Measurements from ENCODE around the gene CAMTA1.

The CAMTA1 gene

DNA sequence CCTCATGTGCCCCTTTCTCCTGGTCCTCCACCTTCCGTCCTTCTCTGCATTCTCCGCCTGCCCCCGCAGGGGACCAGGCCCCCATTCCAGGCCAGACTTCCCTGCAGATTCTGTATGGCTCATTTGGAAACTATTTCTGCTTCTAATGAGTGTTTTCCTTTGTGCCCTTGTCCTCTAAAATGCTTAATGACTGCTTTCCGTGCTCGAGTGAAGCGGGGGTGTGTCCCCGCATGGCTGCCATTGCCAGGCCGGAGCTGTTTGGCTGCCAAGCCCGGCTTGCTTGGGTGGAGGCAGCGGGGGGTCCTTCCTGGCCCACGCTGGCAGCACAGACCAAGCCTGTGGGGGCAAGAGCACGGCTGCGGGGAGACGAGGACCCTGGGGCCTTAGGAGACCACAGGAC lies 686.6 kb downstream of the CAMTA1 start:
- no peak for DNase-seq

DNA sequence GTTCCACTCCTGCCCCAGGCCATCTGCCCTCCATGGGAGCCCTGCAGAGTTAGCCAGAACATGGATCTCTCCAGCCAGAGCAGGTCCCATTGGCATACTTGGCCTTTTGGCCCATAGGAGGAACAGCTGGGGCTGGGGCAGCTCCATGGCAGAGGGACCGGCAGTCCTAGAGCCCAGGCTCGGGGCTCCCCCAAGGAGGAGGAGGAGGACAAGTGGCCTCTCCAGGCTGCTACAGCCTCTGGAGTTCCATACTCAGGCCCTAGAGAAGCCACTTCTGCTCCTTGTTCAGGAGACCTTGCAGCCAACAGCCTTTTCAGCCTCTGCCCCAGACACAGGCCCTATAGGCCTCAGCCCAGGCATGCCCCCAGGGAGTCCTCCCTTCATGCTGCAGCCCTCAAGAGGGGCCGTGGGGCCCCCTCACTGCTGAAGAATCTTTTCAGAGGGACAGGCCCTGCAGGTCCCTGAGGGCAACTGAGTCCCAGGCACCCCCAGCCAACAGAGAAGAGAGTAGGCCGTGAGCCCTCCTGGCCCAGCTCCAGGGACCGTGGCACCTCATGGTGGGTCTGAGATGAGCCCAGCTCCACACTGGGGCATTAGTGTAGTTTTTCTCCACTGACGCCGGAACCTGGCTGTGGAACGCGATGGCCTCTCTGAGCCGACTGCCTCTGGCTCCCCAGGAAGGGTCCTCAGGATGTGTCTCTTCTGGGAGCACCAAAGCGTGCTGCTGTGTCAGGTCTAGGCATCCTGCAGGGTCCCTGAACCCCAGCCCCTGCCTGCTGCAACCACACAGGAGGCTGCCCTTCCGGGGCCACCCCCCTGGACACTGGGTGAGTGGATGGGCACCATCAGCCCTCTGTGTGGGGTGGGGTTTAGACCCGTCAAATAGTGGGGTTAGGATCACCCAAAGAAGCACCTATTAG lies 688.2 kb downstream of the CAMTA1 start:
- no peak for DNase-seq

DNA sequence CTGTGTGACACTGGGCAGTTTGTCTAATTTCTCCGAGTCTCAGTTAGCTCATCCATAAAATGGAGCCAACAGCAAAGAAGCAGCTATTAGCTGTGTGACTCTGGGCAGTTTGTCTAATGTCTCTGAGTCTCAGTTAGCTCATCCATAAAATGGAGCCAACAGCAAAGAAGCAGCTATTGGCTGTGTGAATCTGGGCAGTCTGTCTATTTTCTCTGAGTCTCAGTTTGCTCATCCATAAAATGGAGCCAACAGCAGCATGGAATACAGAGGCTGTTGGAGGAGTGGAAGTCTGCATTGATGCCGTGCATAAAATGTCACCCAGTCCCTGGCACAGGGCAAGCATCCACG lies 688.9 kb downstream of the CAMTA1 start:
- DNase-seq, result no peak

DNA sequence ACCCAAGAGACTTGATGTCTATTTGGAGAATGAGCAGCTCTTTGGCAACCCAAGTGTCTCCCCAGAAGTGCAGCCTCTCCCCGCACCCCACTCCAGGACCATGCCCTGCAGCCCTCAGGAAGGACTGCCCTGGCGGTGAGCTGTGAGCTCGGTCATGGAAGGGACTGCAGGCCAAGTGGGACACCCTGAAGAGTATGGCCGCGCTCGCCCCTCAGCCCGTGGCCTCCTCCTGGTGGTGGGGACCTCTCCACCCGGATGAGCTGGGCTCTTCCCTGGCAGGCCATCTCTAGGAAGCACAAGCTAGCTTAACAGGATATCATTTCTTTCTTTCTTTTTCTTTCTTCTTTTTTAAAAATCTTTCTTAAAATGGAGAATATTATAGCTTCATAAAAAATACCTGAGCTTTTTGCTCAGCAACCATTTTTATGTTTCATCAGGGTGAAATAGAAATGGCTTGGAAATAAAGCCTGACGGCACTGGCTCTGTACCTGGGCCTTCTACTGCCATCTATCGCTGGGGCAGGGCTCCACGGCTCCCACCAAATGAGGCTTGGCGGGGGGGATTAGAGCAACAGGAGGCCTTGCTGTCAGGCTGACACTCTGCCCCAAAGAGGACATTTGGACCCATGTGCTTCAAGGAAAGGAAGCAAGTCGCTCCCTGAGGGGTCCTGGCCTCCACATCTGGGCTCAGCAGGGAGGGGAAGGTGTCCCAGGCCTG lies 689.7 kb downstream of the CAMTA1 start:
- no peak for DNase-seq

DNA sequence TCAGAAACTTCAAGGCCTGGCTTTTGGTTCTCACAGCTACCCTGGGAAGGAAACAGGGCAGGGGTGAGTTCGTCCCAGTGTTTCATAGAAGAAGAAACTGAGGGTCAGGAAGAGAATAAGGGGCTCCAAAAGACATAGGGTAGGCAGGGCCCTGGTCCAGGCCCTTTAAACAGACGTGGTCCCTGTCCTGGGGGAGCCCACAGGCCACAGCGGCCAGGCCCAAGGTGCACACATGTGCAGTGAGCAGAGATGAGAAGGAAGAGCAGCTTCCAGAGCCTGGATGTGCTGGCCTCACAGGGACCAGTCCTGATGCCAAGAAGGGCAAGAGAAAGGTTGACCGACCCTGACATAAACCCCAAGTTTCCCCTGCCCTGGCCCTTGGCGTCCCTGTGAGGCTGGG lies 690.4 kb downstream of the CAMTA1 start:
- no peak for DNase-seq

DNA sequence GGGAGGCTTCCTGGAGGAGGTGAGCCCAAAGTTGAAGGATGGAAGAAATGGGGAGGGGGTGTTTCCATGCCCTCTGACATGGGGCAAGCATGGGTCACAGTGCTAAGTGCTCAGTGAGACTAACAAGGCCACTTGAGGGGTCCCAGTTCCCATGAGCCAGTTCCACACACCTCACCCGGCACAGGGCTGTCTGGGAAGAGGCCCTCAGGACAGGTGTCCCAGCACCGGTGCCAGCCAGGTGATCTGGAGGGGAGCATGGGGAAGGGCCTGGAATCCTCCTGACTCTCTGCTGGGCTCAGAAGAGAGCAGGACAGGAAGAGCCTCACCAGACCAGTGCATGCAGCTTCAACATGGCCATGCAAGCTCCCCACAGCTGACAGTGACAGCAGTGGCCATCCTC lies 691.1 kb downstream of the CAMTA1 start:
- DNase-seq, result no peak

DNA sequence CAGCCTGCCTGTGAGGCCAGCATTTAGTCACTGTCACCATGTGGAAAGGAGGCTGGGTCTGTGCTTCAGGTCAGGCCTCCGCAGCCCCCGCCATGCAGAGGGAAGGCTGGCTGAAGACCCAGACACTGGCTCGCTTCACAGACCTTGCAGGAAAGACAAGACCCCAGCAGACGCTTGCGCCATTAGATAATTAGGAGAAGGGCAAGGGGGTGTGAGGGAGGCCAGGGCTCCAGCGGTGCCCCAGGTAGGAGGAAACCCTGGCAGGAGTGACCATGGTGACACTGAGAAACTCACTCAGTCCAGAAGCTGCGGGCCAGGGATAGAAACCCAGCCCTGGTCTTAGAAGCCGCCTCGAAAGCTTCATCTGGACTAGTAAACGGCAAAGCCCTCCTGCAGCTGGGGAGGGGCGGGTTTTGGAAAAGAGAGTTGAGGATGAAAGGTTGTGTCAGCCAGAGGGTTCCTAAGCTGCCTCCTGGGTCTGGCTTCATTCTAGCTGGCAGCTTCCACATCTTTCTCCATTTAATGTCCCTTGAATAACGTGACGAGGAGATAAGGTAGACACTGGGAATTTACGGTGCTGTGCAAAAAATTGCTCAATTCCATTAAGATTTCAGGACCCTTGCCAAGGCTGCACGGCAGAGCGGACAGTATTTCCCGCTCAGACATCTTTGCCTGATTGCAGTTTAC lies 691.8 kb downstream of the CAMTA1 start:
- DNase-seq, result no peak

DNA sequence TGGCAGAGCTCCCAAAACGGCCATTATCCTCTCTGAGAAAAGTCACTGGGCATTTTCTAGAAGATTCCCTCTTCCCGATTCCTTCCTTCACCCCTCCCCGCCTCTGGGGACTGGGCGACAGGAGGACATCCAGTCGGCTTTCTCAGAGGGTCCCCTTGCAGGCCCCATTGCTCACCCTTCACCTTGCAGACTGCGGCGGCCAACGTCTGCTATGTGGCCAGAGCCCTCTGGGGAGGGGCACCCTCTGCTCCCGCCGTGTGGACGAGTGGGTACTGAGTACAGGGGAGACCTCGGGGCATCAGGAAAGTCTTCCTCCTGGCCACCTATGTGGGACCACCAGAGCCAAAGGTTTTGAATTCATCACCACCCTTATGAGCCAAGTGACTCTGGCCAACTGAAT lies 692.3 kb downstream of the CAMTA1 start:
- DNase-seq, result no peak

DNA sequence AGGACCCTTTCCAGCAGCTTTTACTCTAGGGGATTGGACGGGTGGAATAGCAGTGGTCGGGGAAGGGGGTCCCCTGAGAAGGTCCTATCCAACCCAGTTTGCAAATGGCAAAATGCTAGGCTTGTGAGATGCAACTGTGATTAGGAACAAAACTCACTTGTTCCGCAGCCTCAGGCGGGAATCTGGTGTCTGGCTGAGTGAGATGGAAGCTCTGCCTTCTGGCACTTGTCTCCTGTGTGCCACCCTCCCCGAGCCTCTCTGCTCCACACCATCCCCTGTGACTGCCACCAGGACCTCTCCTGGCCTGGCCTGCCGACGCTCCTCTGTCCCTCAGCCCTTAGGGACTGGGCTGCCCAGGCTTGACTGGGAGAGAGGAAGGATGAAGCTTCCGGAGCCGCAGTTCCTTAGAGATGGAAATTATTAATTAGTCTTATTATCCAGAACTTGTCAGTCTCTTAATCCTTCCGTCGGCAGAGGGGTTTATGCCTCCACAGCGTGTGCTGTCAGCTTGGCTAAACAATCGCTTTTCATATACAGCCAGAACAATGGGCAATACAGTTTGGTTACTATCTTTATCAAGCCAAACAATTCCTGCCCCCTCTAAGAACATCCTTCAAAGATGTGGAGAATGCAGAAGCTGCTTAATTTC lies 693.0 kb downstream of the CAMTA1 start:
- no peak for DNase-seq

DNA sequence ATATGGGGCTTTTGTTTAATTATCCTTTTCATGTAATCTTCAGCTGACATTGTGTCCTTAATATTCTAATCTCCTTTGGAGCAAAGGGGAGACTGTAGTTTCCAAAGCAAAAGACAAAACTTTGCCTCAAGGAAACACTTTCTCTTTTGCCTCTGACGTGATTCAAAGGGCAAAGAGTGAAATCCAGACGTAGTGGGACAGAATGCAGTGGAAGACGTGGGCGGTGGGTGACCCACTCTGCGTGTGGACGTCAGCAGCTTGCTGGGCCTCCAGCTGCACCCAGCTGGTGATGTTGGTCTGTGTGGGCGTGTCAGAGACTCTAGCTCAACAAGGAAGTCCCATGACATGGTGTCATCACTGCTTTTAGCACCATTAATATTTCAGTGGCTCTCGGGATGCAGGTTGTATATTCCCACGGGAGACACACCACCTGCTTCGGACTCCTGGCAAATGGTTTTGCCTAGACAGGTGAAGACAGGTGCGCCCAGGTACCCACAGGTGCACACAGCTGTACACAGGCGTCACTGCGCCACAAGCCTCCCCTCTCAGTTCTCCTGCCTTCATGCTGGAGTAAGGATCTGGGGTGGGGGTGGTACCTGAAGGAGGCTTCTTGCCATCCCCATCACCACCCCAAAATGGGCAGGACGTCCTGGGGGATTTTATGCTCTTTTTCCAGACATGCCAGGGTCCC lies 693.7 kb downstream of the CAMTA1 start:
- no peak for DNase-seq

DNA sequence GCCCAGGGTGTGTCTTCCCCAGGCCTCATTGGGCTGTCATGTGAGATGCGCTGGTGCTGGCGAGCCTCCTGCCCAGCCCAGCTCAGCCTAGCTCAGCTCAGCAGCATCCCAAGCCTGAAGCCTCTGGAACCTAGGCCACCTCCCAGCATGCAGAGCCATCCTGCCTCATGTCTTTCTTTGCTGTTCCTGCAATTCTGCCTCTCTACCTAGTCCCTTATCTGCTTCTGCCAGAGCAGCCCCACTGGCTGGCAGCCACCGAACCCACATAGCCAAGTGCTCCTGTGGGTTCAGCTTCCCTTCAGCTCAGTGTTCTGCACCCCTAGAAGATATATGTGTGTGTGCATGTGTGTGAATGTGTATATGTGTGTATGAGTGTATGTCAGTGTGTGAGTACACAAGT lies 694.3 kb downstream of the CAMTA1 start:
- DNase-seq, result no peak

DNA sequence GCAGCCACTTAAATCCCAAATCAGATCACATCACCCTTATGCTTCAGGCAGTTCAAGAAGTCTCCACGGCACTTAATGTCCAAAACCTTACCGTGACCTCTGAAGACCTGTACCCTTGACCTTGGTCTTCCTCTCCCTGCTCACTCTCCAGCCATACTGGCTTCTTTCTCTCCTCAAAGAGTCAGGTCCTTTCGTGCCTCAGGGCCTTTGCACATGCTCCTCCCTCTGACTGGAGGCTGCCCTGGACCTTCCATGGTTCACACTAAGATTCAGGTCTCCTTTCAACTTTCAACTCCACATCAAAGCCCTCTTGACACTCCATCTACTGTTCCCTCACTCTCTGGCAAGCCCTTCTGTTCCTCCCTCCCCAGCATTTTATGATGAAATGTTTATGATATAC lies 695.9 kb downstream of the CAMTA1 start:
- DNase-seq, result no peak

DNA sequence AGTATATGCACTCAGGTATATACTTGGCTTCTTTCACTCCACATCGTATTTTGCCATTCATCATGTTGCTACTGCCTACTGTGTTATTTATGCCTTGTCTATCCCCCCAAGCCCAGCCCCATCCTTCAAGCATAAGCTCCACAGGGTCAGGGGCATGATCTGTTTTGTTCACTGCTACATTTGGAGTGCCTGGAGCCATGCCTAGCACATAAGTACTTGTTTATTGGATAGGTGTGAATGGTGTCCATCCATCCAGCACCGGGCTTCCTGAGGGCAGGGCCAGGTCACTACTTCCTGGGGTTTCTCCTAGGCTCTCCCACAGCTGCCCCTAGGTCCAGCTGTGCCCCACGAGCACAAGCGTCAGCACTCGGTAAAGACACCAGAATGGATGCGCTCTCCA lies 696.8 kb downstream of the CAMTA1 start:
- DNase-seq, result no peak

DNA sequence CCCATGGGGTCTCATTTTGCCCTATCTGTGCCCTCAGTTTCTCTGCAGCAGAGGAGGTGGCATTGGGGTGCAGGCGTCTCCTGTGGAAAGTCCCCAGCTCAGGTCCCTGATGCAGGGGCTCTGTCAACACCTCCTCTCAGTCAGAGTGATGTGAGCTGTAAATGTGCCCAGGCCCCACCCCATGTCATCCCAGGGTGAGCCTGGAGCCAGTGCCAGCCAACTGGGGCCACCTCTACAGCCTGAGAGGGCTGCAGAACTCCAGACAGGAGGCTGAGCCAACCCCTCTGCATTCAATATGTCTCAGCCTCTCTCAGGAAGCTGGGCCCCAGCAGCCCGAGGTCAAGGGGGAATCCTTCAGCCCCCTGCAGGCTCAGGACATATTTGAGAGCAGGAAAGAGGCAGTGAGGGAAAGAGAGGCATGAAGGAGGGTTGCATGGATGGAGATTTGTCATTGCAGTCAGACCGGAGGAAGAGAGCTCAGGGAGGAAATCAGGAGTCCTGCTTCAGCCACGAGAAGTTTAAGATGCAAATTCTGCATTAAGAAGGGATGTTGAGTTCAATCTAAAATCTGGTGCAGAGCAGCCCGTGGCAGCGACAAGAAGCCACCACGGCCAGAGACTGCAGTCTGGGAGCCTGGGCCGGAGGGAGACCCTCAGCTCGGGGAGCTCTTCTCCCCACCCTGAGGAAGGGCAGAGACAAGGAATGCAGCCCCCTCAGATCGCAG lies 697.7 kb downstream of the CAMTA1 start:
- no peak for DNase-seq

DNA sequence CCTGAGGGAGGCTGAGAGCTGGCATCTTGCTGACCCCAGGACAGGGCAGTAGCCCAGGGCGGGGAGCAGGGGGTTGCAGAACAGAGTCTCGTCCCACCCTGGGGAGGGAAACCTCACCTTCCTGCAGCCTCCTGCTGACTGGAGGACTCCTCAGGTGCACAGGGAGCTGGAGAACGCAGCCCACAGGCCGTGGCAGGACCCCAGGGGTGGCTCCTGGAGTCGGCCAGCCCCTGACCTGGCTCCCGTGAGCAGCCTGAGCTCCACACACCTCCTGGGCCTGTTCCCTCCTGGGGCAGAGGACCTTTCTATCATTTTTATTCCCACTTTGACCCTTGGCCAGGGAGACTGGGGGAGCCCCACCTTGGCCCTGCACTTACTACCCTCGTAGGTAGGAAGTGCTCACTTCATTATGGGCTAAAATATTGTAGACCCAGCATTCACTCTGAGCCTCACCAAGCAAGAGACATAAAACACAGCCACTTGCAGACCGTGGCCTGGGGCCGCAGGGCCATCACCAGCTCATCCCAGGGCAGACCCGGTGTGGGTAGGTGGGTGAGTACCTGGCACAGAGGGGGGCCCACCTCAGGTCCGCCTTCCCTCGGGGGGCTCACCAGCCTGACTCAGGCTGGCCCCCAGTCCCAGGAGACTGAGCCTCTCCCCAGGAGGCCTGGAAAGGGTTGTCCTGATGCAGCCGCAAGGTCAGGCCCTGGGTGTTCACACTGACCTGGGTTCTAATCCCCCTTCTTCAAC lies 698.6 kb downstream of the CAMTA1 start:
- no peak for DNase-seq

DNA sequence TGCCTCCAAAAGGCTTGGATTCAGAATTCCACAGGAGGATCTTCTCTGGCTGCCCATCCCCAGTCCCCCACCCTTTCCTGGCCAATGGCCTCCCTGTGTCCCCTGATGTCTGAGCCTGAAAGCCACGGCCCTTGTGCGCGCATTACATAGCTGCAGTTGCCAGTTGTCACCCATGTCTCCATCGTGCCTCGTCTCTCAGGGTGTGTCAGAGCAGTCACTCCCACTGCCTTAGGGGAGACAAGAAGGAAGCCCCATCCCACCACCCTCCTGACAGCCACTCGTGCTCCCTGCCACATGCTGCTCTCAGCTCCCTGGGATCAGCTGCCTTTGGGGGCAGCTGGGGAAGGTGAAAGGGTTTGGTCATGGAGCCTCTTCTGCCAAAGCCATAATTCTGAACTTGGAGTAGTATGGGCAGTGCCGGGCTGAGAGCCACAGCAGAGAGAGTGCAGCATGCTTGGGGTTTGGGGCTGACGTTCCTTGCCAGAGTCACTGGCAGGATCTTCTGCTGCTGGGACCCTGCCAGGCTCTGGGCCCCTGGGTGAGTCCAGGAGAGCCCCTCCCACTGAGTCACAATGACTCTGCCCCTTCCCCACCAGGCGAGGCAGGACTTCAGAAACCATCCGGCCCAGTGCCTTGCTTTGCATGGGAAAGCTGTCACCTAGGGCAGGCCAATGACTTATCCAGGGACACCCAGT lies 700.0 kb downstream of the CAMTA1 start:
- DNase-seq, result no peak

DNA sequence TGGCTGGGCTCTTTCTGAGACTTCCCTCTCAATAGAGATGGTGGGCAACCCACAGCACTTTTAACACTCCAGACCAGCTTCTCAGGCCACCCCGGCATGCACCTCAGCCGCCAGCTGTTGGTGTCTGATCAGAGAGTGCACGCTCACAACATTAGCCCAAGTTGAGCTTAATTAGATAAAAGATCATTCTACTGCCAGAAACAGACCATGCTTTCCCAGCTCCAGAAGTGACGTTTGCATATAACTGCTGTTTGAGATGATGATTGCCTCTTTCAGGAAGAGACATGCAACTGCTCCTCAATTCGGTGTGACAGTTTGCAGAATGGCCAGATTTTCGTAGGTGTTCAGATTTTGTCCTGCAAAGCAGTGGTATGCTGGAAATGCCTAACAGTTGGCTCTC lies 700.6 kb downstream of the CAMTA1 start:
- DNase-seq, result no peak

DNA sequence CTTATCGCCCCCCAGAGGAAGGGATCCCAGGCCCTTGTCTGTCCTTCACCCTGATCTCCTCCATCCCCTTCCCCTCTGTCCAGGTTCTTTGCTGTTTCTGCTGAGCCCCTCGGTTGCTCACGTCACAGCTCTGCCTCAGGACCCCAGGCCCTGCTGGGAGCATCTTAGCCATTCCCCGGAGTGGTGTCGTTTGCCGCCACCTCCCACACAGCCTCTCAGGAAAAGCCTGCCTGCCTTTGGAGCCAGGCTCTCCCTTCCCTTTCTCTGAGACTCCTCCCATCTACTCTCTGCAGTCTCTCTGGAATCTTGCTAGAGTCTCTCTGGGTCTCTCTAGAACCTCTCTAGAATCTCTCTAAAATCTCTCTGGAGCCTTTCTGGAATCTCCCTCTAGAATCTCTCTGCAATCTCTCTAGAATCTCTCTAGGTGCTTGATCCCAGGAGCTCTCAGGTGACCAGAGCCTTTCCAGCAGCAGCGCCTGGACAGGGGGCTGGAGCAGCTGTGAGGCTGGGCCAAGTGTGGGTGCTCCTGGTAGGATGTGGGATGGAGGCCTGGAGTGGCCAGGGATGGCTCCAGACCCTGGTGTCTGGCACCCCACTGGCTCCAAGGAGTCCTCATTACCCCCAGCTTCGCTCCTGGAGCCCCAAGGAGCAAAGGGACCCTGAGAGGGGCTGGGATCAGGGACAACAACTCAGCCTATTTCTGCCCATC lies 702.7 kb downstream of the CAMTA1 start:
- no peak for DNase-seq

DNA sequence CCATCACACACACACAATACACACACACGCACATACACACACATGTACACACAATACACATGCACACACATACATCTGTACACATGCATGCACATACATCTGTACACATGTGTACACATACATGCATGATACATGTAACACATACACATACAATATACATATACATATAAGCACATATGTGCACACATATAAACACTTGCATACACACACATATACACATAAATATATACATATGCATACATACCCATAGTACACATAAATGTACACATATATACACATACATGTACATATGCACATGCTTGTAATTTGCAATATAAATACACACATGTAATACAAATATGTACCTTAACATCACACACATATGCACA lies 703.2 kb downstream of the CAMTA1 start:
- DNase-seq, result no peak

DNA sequence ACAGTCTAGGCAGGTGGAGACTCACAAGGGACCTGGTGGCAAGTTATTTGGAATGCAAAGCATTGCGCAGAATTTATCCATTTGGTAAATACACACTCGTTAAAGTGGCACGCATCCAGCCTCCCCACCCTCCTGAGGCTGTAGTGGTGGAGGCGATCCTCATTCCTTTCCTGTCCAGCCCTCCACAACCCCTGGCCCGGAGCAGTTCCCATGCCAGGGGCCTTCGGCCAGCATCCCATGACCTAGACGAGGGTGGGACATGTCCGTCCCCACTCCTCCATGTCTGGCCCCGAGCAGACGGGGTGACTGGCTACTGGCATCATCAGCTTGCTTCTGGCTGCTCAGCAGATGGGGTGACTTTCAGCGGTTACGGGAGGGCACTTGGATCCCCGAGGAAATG lies 704.3 kb downstream of the CAMTA1 start:
- no peak for DNase-seq

All from T-helper 9 cell (primary cell).